BE2C (cell line): ENCODE measurements around the gene ANKRD11.

Experiments
- DNase-seq: peaks from one replicate; pipeline ENCODE4 v3.0.0-alpha.2; 2020
- H3K27me3 ChIP-seq: fragments of 250-450 bp; sonication (Bioruptor Pico); 2 replicates; pipeline ENCODE4 v1.5.1; 2020; ENCODE audit warnings: mild to moderate bottlenecking
- H3K36me3 ChIP-seq: fragments of 250-450 bp; sonication (Bioruptor Pico); 2 replicates; pipeline ENCODE4 v1.5.1; 2020; ENCODE audit warnings: mild to moderate bottlenecking
- H3K4me1 ChIP-seq: fragments of 250-450 bp; sonication (Bioruptor Pico); 2 replicates; pipeline ENCODE4 v1.5.1; 2020
- H3K4me3 ChIP-seq: 2 replicates; pipeline ENCODE4 v1.5.1; 2011; ENCODE audit warnings: low read depth, low read length
- H3K9me3 ChIP-seq: fragments of 250-450 bp; sonication (Bioruptor Pico); 2 replicates; pipeline ENCODE4 v1.5.1; 2020
- CTCF ChIP-seq: IDR thresholded peaks from 2 replicates; pipeline ENCODE4 v1.5.1; 2012; ENCODE audit warnings: mild to moderate bottlenecking, low read depth, low read length

ANKRD11 gene

GRCh38 chr16:89489040-89489897 lies 1.1 kb downstream of the ANKRD11 start:
- Histone ChIP-seq H3K27me3 (no peaks in the 10 kb centered on the region), H3K36me3 (peaks cover 12% of the 10 kb centered on the region), H3K4me3 (peak overlapping the region; percentile 82), H3K9me3 (no peaks in the 10 kb centered on the region), H3K4me1 (peaks cover 9% of the 10 kb centered on the region; the same call in 1 of the 2 replicates)
- DNase-seq: peak; percentile 84
- no peak for TF ChIP-seq CTCF

DNA sequence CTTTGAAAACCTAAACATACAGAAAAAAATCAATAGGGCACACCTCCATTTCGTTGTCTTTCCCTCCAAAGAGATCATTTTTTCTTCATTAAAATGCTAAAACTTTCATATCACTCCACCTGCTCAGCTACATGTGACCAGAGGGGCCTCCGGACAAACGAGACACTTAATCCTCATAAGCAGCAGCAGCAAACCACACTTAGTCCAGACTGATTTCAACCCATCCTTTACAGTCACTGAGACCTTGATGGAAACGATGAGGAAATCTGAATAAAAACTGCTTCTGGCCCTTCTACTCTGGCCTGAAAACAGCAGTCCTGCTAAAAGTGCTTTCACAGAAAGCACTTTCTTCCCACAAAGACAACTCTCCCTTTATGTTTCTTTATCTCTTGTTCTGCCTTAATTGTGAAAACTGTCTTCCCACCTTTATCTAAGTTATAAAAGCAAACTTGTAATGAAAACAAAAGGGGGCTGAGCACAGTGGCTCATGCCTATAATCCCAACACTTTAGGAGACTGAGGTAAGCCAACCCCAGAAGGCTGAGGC lies 4.6 kb downstream of the ANKRD11 start:
- Histone ChIP-seq H3K9me3 (no peaks in the 10 kb centered on the region), H3K27me3 (no peaks in the 10 kb centered on the region), H3K4me3 (no peak overlapping the region), H3K4me1 (peaks cover 5% of the 10 kb centered on the region), H3K36me3 (peaks cover 22% of the 10 kb centered on the region)
- DNase-seq: no peak
- no peak for TF ChIP-seq CTCF

DNA sequence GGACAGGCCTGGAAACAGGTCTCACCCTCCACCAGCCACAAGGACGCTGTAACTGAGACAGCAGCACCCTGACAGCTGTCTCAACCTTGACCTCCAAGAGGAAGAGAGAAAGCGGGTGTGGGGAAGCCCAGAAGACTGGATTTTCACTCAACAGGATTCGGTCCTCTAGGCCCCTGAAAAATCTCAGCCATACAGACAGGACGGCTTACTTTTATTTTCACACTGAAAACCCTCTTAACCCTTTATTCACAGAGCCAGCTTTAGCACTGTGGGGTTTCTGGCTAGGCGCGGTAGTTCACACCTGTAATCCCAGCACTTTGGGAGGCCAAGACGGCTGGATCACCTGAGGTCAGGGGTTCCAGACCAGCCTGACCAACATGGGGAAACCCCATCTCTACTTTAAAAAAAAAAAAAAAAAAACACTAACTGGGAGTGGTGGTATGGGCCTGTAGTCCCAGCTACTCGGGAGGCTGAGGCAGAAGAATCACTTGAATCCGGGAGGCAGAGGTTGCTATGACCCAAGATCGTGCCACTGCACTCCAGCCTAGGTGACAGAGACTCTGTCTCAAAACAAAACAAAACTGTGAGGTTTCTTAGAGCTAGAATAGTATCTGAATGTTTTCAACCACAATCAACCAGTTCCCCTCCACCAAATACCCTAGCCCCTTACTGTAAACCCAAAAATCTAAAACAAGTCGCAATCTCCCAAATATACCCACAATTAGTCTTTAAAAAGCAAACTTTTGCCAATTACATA lies 5.3 kb downstream of the ANKRD11 start:
- Histone ChIP-seq H3K4me3 (no peak overlapping the region), H3K9me3 (no peaks in the 10 kb centered on the region), H3K4me1 (peaks cover 5% of the 10 kb centered on the region), H3K36me3 (peaks cover 23% of the 10 kb centered on the region), H3K27me3 (no peaks in the 10 kb centered on the region)
- TF ChIP-seq CTCF: no peak
- no peak for DNase-seq

DNA sequence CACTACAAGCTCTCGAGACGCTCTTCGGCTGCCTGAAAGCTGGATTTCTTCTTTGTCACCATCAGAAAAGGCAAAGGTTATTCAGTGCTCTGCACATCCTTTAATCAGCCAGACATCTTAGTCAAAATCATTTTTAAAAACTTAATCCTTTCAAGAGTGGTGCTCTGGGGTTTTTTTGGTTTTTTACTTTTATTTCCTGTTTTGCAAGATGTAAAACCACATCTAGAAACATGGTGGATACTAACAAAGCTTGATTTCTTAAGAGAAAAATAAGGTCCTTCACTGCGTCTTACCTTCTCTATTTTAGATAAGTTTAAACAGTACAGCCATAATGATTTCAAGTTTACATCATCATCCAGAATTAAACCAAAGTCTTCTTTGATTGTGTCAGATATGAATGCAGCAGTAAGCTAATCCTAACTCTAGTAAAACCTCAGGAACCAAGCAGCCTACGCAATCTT lies 6.3 kb downstream of the ANKRD11 start:
- Histone ChIP-seq H3K4me1 (peaks cover 5% of the 10 kb centered on the region), H3K27me3 (no peaks in the 10 kb centered on the region), H3K4me3 (no peak overlapping the region), H3K9me3 (no peaks in the 10 kb centered on the region), H3K36me3 (peaks cover 23% of the 10 kb centered on the region)
- DNase-seq: no peak
- no peak for TF ChIP-seq CTCF

DNA sequence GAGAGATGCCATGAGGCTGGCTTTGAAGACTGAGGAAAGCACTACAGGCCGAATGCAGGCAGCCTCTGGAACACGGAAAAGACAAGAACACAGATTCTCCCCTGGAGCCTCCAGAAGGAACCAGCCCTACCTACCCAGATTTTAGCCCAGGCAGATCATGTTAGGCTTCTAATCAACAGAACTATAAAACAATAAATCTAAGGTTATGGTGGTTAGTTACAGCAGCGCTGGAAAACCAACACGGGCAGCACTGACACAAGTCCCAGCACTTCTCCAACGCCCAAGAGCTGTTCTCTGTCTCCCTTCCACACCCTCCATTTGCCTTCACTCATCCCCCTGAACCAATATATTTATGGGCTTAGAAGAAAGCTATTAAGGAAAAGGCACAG lies 7.5 kb downstream of the ANKRD11 start:
- Histone ChIP-seq H3K9me3 (no peaks in the 10 kb centered on the region), H3K27me3 (no peaks in the 10 kb centered on the region), H3K36me3 (peaks cover 20% of the 10 kb centered on the region), H3K4me3 (no peak overlapping the region), H3K4me1 (peaks cover 5% of the 10 kb centered on the region)
- no peak for DNase-seq
- TF ChIP-seq CTCF: no peak
